ENCODE data around the gene NFATC2IP.

NFATC2IP gene

DNA sequence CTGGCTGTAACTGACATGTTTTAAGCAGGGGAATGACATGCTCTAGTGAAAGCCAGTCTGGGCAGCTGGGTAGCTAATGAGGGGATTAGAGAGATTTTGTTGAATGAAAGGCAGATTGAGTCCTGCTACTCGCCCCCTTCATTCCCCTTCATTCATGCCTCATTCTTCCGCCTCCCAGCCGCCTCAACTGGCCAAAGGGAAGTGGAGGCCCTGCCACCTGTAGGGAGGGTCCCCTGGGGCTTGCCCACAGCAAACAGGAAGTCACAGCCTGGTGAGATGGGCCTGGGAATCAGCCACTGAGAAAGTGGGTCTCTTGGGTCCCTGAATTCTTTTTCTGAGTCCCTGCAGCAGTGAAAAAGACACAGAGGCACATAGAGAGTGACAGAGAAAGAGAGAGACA lies 20.1 kb upstream of the NFATC2IP start:
- TF ChIP-seq, protein P1, sequence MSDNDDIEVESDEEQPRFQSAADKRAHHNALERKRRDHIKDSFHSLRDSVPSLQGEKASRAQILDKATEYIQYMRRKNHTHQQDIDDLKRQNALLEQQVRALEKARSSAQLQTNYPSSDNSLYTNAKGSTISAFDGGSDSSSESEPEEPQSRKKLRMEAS (IDR thresholded peaks at IDR 0.05) = no peak
- no peak for TF ChIP-seq ZBTB7A (IDR thresholded peaks at IDR 0.05; ENCODE audit: low read depth)
- TF ChIP-seq, protein P2, sequence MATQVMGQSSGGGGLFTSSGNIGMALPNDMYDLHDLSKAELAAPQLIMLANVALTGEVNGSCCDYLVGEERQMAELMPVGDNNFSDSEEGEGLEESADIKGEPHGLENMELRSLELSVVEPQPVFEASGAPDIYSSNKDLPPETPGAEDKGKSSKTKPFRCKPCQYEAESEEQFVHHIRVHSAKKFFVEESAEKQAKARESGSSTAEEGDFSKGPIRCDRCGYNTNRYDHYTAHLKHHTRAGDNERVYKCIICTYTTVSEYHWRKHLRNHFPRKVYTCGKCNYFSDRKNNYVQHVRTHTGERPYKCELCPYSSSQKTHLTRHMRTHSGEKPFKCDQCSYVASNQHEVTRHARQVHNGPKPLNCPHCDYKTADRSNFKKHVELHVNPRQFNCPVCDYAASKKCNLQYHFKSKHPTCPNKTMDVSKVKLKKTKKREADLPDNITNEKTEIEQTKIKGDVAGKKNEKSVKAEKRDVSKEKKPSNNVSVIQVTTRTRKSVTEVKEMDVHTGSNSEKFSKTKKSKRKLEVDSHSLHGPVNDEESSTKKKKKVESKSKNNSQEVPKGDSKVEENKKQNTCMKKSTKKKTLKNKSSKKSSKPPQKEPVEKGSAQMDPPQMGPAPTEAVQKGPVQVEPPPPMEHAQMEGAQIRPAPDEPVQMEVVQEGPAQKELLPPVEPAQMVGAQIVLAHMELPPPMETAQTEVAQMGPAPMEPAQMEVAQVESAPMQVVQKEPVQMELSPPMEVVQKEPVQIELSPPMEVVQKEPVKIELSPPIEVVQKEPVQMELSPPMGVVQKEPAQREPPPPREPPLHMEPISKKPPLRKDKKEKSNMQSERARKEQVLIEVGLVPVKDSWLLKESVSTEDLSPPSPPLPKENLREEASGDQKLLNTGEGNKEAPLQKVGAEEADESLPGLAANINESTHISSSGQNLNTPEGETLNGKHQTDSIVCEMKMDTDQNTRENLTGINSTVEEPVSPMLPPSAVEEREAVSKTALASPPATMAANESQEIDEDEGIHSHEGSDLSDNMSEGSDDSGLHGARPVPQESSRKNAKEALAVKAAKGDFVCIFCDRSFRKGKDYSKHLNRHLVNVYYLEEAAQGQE (IDR thresholded peaks at IDR 0.05; ENCODE audit: low read depth) = no peak
- no peak for TF ChIP-seq TAF1 (IDR thresholded peaks at IDR 0.05; ENCODE audit: low read depth)

DNA sequence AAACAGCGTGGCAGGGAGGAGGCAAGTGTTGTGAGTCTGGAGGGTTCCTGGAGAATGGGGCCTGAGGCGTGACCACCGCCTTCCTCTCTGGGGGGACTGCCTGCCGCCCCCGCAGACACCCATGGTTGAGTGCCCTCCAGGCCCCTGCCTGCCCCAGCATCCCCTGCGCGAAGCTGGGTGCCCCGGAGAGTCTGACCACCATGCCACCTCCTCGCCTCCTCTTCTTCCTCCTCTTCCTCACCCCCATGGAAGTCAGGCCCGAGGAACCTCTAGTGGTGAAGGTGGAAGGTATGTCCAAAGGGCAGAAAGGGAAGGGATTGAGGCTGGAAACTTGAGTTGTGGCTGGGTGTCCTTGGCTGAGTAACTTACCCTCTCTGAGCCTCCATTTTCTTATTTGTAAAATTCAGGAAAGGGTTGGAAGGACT lies 18.9 kb upstream of the NFATC2IP start, which contains the start of gene CD19:
CD19 (plus strand) TSS at position 171 of the 425 bp plus-strand sequence; CDS start at position 201, 30 bp downstream.
- TF ChIP-seq TCF12 (IDR thresholded peaks at IDR 0.05; ENCODE audit: low read depth) = no peak
- TF ChIP-seq, protein P2 (IDR thresholded peaks at IDR 0.05; ENCODE audit: low read depth) = no peak
- no peak for TF ChIP-seq EP300 (IDR thresholded peaks at IDR 0.05; ENCODE audit: borderline replicate concordance)
- no peak for TF ChIP-seq YY1 (IDR thresholded peaks at IDR 0.05; ENCODE audit: low read depth)

DNA sequence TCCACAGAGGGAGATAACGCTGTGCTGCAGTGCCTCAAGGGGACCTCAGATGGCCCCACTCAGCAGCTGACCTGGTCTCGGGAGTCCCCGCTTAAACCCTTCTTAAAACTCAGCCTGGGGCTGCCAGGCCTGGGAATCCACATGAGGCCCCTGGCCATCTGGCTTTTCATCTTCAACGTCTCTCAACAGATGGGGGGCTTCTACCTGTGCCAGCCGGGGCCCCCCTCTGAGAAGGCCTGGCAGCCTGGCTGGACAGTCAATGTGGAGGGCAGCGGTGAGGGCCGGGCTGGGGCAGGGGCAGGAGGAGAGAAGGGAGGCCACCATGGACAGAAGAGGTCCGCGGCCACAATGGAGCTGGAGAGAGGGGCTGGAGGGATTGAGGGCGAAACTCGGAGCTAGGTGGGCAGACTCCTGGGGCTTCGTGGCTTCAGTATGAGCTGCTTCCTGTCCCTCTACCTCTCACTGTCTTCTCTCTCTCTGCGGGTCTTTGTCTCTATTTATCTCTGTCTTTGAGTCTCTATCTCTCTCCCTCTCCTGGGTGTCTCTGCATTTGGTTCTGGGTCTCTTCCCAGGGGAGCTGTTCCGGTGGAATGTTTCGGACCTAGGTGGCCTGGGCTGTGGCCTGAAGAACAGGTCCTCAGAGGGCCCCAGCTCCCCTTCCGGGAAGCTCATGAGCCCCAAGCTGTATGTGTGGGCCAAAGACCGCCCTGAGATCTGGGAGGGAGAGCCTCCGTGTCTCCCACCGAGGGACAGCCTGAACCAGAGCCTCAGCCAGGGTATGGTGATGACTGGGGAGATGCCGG lies 18.2 kb upstream of the NFATC2IP start:
- TF ChIP-seq CEBPB (IDR thresholded peaks at IDR 0.05) (no peak), NFIC (IDR thresholded peaks at IDR 0.05) (no peak), TAF1 (IDR thresholded peaks at IDR 0.05; ENCODE audit: low read depth) (no peak), RAD21 (IDR thresholded peaks at IDR 0.05; ENCODE audit: low read depth) (no peak), EGR1 (IDR thresholded peaks at IDR 0.05) (no peak), TCF12 (IDR thresholded peaks at IDR 0.05; ENCODE audit: low read depth) (no peak), ZBTB7A (IDR thresholded peaks at IDR 0.05; ENCODE audit: low read depth) (no peak), CREB1 (IDR thresholded peaks at IDR 0.05; ENCODE audit: low read depth) (no peak), EP300 (IDR thresholded peaks at IDR 0.05; ENCODE audit: borderline replicate concordance) (no peak), FOXM1 (IDR thresholded peaks at IDR 0.05; ENCODE audit: borderline replicate concordance, low read depth) (no peak)
- TF ChIP-seq, protein P1 (IDR thresholded peaks at IDR 0.05) = no peak
- TF ChIP-seq, protein P3, sequence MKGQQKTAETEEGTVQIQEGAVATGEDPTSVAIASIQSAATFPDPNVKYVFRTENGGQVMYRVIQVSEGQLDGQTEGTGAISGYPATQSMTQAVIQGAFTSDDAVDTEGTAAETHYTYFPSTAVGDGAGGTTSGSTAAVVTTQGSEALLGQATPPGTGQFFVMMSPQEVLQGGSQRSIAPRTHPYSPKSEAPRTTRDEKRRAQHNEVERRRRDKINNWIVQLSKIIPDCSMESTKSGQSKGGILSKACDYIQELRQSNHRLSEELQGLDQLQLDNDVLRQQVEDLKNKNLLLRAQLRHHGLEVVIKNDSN (IDR thresholded peaks at IDR 0.05) = no peak
- TF ChIP-seq, protein P2 (IDR thresholded peaks at IDR 0.05; ENCODE audit: low read depth) = no peak

- no peak for TF ChIP-seq NFIC (IDR thresholded peaks at IDR 0.05)
- TF ChIP-seq TAF1 (IDR thresholded peaks at IDR 0.05; ENCODE audit: low read depth) = no peak
- TF ChIP-seq RAD21 (IDR thresholded peaks at IDR 0.05; ENCODE audit: low read depth) = no peak
- no peak for TF ChIP-seq TEAD4 (IDR thresholded peaks at IDR 0.05)
- no peak for TF ChIP-seq TCF12 (IDR thresholded peaks at IDR 0.05; ENCODE audit: low read depth)
- TF ChIP-seq FOXM1 (IDR thresholded peaks at IDR 0.05; ENCODE audit: borderline replicate concordance, low read depth) = no peak
- no peak for TF ChIP-seq CREB1 (IDR thresholded peaks at IDR 0.05; ENCODE audit: low read depth)
- no peak for TF ChIP-seq EP300 (IDR thresholded peaks at IDR 0.05; ENCODE audit: borderline replicate concordance)
- TF ChIP-seq, protein P3 (IDR thresholded peaks at IDR 0.05) = no peak
- TF ChIP-seq EGR1 (IDR thresholded peaks at IDR 0.05) = no peak
Measured at GRCh38 chr16:28933171-28933570, 17.6 kb upstream of the NFATC2IP start.
